HCT116 (cell line): ENCODE data around the gene TAP1. TPM values are rescaled to one million over a fixed set of nuclear protein-coding genes. Genes with fewer than 3 reads are reported as not detected.

Experiments used
- ATAC-seq: fragments of 200-7000 bp; cut with Tn5 transposase; 2 replicates; pipeline ENCODE4 v1.9.1; 2020; ENCODE audit warnings: mild to moderate bottlenecking, moderate library complexity
- BruUV-seq: library from RNA; stranded (reverse); fragments of 400-500 nt; replicated peaks from 2 replicates; lab custom pipeline; 2021; lab: Mats Ljungman, UMichigan
- CTCF ChIA-PET: fragments of 300-600 bp; sonication (Branson Sonifier 250); formaldehyde crosslinking; loops from one replicate; lab custom pipeline; 2021; ENCODE audit warnings: antibody characterized with exemption; lab: Charles Lee
- POLR2A ChIA-PET: fragments of 300-600, 350-600 bp; sonication (Branson Sonifier 250); formaldehyde crosslinking; loops from one replicate; lab custom pipeline; 2021; ENCODE audit warnings: antibody characterized with exemption; lab: Charles Lee
- RAD21 ChIA-PET, 2 experiments: fragments of 300-600 bp; sonication (Branson Sonifier 250); formaldehyde crosslinking; loops; one replicate each; lab custom pipeline; 2023; ENCODE audit warnings: low total read pairs in 2 of 2; ENCODE audit not compliant: uncharacterized antibody in 2 of 2, unreplicated experiment in 2 of 2, low non-redundant PET in 1 of 2; lab: Charles Lee
- DNase-seq: peaks from one replicate; pipeline ENCODE4 v3.0.0-alpha.2; 2010; ENCODE audit warnings: low read depth, low spot score
- H2AFZ ChIP-seq: fragments of 200-600 bp; shearing (Covaris generic), sonication (generic); 2 replicates; pipeline ENCODE4 v1.6.1; 2017; ENCODE audit warnings: low read depth, mixed run types, mixed read lengths, antibody characterized with exemption, low read length; ENCODE audit not compliant: poor library complexity, severe bottlenecking
- H3K27ac ChIP-seq: 2 replicates; pipeline ENCODE4 v1.5.1; 2012; ENCODE audit warnings: low read depth, low read length
- H3K27me3 ChIP-seq: fragments of 200-600 bp; sonication (generic); 2 replicates; pipeline ENCODE4 v1.6.1; 2016; ENCODE audit warnings: mixed run types, low read length, mixed read lengths; ENCODE audit not compliant: insufficient read depth
- H3K36me3 ChIP-seq, 2 experiments: fragments of 200-500 bp in 1 of 2; fragments of 200-600 bp in 1 of 2; sonication (Bioruptor generic) in 1 of 2; sonication (generic) in 1 of 2; 2 replicates each; pipeline versions ENCODE4 v1.5.1 to v1.6.1; 2014 to 2016; ENCODE audit warnings: low read length in 2 of 2, inconsistent platforms in 1 of 2, mixed read lengths in 1 of 2, mixed run types in 1 of 2; ENCODE audit not compliant: insufficient read depth in 2 of 2, control insufficient read depth in 1 of 2
- H3K4me1 ChIP-seq, 2 experiments: fragments of 200-600 bp in 1 of 2; sonication (generic) in 1 of 2; 2 replicates each; pipeline versions ENCODE4 v1.5.1 to v1.6.1; 2012 to 2017; ENCODE audit warnings: low read length in 2 of 2, inconsistent platforms in 1 of 2, mild to moderate bottlenecking in 1 of 2, mixed read lengths in 1 of 2, mixed run types in 1 of 2, moderate library complexity in 1 of 2; ENCODE audit not compliant: insufficient read depth in 2 of 2, control insufficient read depth in 1 of 2
- H3K4me2 ChIP-seq: fragments of 200-600 bp; sonication (generic); 2 replicates; pipeline ENCODE4 v1.6.1; 2017; ENCODE audit warnings: mixed run types, low read length, mixed read lengths
- H3K4me3 ChIP-seq, 2 experiments: fragments of 200-600 bp in 1 of 2; sonication (generic) in 1 of 2; replicated peaks in 1 of 2; 2 replicates each; pipeline ENCODE4 v1.5.1; 2011 to 2016; ENCODE audit warnings: low read length in 2 of 2, control low read depth in 1 of 2, low read depth in 1 of 2, mild to moderate bottlenecking in 1 of 2, mixed read lengths in 1 of 2, mixed run types in 1 of 2
- H3K79me2 ChIP-seq: fragments of 200-600 bp; sonication (generic); 2 replicates; pipeline ENCODE4 v1.6.1; 2017; ENCODE audit warnings: mild to moderate bottlenecking, mixed run types, low read length, moderate library complexity, mixed read lengths; ENCODE audit not compliant: insufficient read depth
- H3K9ac ChIP-seq: fragments of 200-600 bp; sonication (generic); 2 replicates; pipeline ENCODE4 v1.6.1; 2016; ENCODE audit warnings: low read length, mixed read lengths
- H3K9me2 ChIP-seq: fragments of 200-600 bp; sonication (generic), shearing (Covaris generic); 2 replicates; pipeline ENCODE4 v1.6.1; 2017; ENCODE audit warnings: mixed run types, mild to moderate bottlenecking, moderate library complexity; ENCODE audit not compliant: insufficient read depth
- H3K9me3 ChIP-seq, 2 experiments: fragments of 200-500 bp in 1 of 2; fragments of 200-600 bp in 1 of 2; sonication (Bioruptor generic) in 1 of 2; sonication (generic) in 1 of 2; 2 replicates each; pipeline ENCODE4 v1.6.1; 2014 to 2017; ENCODE audit warnings: low read length in 2 of 2, mixed read lengths in 2 of 2, inconsistent platforms in 1 of 2, low read depth in 1 of 2, mild to moderate bottlenecking in 1 of 2, mixed run types in 1 of 2, moderate library complexity in 1 of 2; ENCODE audit not compliant: control insufficient read depth in 1 of 2, insufficient read depth in 1 of 2
- H4K20me1 ChIP-seq: fragments of 200-600 bp; sonication (generic), shearing (Covaris generic); 2 replicates; pipeline ENCODE4 v1.6.1; 2017; ENCODE audit warnings: mixed run types, mild to moderate bottlenecking, moderate library complexity; ENCODE audit not compliant: insufficient read depth
- CBX3 ChIP-seq: IDR thresholded peaks from 2 replicates; pipeline ENCODE4 v1.6.1; 2012; ENCODE audit warnings: low read depth
- CEBPB ChIP-seq: IDR thresholded peaks from 2 replicates; pipeline ENCODE4 v1.6.1; 2012; ENCODE audit warnings: low read depth
- ELF1 ChIP-seq: IDR thresholded peaks from 2 replicates; pipeline ENCODE4 v1.6.1; 2012; ENCODE audit warnings: low read depth, borderline replicate concordance
- EZH2 ChIP-seq: fragments of 200-600 bp; sonication (generic); IDR thresholded peaks from 2 replicates; pipeline ENCODE4 v1.6.1; 2017; ENCODE audit warnings: antibody characterized with exemption, mixed run types
- EZH2phosphoT487 ChIP-seq: fragments of 200-600 bp; IDR thresholded peaks from 2 replicates; pipeline ENCODE4 v1.6.1; 2018; ENCODE audit warnings: antibody characterized with exemption, borderline replicate concordance
- FOSL1 ChIP-seq: IDR thresholded peaks from 2 replicates; pipeline ENCODE4 v1.6.1; 2012; ENCODE audit warnings: low read depth
- POLR2AphosphoS5 ChIP-seq: IDR thresholded peaks from 2 replicates; pipeline ENCODE4 v1.6.1; 2011; ENCODE audit warnings: mild to moderate bottlenecking, low read depth, low read length, moderate library complexity
- RAD21 ChIP-seq: IDR thresholded peaks from 2 replicates; pipeline ENCODE4 v1.6.1; 2012; ENCODE audit warnings: low read depth, mild to moderate bottlenecking
- SP1 ChIP-seq: IDR thresholded peaks from 2 replicates; pipeline ENCODE4 v1.6.1; 2012; ENCODE audit warnings: low read depth
- TCF7L2 ChIP-seq: IDR thresholded peaks from 2 replicates; pipeline ENCODE4 v1.7.0; 2011; ENCODE audit warnings: borderline replicate concordance, inconsistent platforms; ENCODE audit not compliant: insufficient read depth, insufficient read length; ENCODE audit errors: extremely low read depth
- YY1 ChIP-seq: IDR thresholded peaks from 2 replicates; pipeline ENCODE4 v1.6.1; 2011; ENCODE audit warnings: low read length, low read depth, moderate library complexity, mild to moderate bottlenecking; ENCODE audit not compliant: insufficient replicate concordance; ENCODE audit errors: extremely low read depth
- ZNF274 ChIP-seq: fragments of 200-500 bp; sonication (Bioruptor generic); IDR thresholded peaks from 2 replicates; pipeline ENCODE4 v1.6.1; 2014; ENCODE audit warnings: mild to moderate bottlenecking, low read depth, low read length, inconsistent platforms
- intact Hi-C: fragments of 100-400 bp; cut with micrococcal nuclease; formaldehyde crosslinking; loops from 2 replicates; pipeline ENCODE4 v1.10.0; 2022
- total RNA-seq: library from RNA; stranded (reverse); gene quantifications from one replicate; pipeline ENCODE4 v1.2.1, GENCODE V29; 2021; ENCODE audit not compliant: unreplicated experiment
- TF ChIP-seq, protein P1 (sequence below): IDR thresholded peaks from 2 replicates; pipeline ENCODE4 v1.6.1; 2012

TAP1 gene
- total RNA-seq, 1 experiment from 2014 or later: 32.2 TPM

DNA sequence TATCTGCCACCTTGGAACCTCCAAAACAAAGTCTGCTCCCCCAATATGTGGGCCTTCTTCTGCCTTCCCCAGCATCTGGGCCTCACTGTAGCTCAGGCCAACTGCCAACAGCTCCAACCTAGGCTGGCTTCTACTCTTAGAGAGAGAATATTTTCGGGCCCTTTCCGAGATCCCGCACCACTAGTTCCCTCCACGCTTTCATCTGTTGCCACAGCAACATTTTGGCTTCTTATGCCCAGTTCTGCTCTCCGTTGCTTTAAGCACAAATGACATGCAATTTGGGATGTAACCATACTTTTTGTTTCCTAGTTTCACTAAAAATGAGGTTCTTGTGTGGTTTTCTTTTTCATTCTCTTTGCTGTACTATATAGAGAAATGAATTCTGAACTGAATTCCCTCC, 34.1 kb upstream of the TAP1 start:
- CTCF ChIA-PET: interaction anchor here (1.0 to 1.4 kb wide), 3 partner anchors 46 to 97 kb away, joined by 3 to 4 read pairs (median 3); no protein-coding TSS in a partner anchor
- DNase-seq: no peak
- POLR2A ChIA-PET: no interaction called here
- Histone ChIP-seq H3K36me3 (no peaks in the 10 kb centered on the region), H2AFZ (no peak overlapping the region), H3K9me3 (no peaks in the 10 kb centered on the region), H3K4me2 (no peak overlapping the region), H3K9me2 (no peaks in the 10 kb centered on the region), H3K79me2 (no peaks in the 10 kb centered on the region), H3K4me1 (peaks cover 0 to 7% of the 10 kb centered on the region in 2 experiments; a peak in 2 of 4 replicates), H3K27ac (no peak overlapping the region), H4K20me1 (no peaks in the 10 kb centered on the region), H3K4me3 (no peak overlapping the region), H3K27me3 (no peaks in the 10 kb centered on the region), H3K9ac (no peak overlapping the region)
- TF ChIP-seq POLR2AphosphoS5 (no peak), SP1 (no peak)
- BruUV-seq: no TSS peak
- no peak for ATAC-seq
- intact Hi-C loops: loop anchor here (5.0 kb wide), 2 partner anchors 45 to 80 kb away; partner anchors contain the start of gene BRD2
- RAD21 ChIA-PET: no interaction called here

DNA sequence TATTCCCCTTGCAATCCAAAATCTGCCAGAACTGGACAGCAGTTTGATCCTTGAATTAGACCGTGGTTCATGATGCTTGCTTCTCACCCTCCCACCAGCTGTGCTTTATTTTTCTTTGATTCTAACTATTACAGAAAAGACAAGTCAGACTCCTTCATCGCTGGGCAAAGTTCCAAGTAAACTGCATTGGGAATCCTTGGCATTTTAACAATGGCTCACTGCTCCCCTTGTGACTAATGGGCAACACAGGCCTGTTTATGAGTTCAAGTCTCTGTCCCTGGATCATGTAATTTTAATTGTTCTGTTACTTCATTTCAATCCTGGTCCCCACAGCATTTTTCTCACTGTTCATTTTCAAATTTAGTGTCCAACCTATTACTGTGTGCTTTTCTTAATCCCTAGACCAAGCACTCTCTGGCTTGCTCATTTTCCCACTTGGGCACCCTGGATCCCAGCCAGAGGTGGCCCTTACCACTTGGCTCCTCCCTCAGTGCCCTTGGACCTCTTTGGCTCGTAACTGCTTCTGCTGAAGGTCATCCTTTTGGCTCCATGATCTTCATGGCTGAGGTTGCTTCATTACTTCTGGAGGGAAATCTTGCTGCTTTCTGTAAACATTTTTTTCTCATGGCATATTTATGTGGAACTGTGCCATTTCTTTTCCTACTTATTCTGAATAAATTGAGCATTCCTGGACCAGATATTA, 33.3 kb upstream of the TAP1 start:
- H3K4me1 ChIP-seq: peaks cover 0 to 7% of the 10 kb centered on the region in 2 experiments; a peak in 2 of 4 replicates
- no peak overlapping the region for H3K4me3 ChIP-seq
- ChIA-PET CTCF (interaction anchor here (0.9 to 2.1 kb wide), 8 partner anchors 47 to 100 kb away, joined by 3 to 39 read pairs (median 4); partner anchors contain the start of genes HLA-DMA and TAP2), RAD21 (interaction anchor here (1.0 to 1.7 kb wide), 3 partner anchors 47 to 98 kb away, joined by 3 to 8 read pairs (median 4); no protein-coding TSS in a partner anchor), POLR2A (interaction anchor here (1.4 to 1.6 kb wide), 2 partner anchors 84 to 98 kb away, joined by 6 to 19 read pairs; no protein-coding TSS in a partner anchor)
- TF ChIP-seq RAD21: no peak
- no peak for TF ChIP-seq CBX3
- TF ChIP-seq, protein P1, sequence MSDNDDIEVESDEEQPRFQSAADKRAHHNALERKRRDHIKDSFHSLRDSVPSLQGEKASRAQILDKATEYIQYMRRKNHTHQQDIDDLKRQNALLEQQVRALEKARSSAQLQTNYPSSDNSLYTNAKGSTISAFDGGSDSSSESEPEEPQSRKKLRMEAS: no peak
- no peak for TF ChIP-seq EZH2phosphoT487
- no peak for TF ChIP-seq FOSL1
- TF ChIP-seq EZH2: no peak
- no peak for TF ChIP-seq YY1
- no peak for TF ChIP-seq SP1
- no peak for TF ChIP-seq ELF1
- no peak for TF ChIP-seq ZNF274
- no peak for TF ChIP-seq TCF7L2
- no peak for TF ChIP-seq CEBPB
- no peaks in the 10 kb centered on the region for H3K9me2 ChIP-seq
- no peaks in the 10 kb centered on the region for H3K9me3 ChIP-seq
- H3K4me2 ChIP-seq: peak overlapping the region; percentile 19; the same call in 1 of the 2 replicates
- intact Hi-C loops: loop anchor here (5.0 kb wide), 2 partner anchors 45 to 80 kb away; partner anchors contain the start of gene BRD2
- BruUV-seq: no TSS peak
- ATAC-seq (no peak), DNase-seq (no peak)
- no peaks in the 10 kb centered on the region for H4K20me1 ChIP-seq
- H3K36me3 ChIP-seq: no peaks in the 10 kb centered on the region
- H3K9ac ChIP-seq: no peak overlapping the region
- H3K27me3 ChIP-seq: no peaks in the 10 kb centered on the region
- no peaks in the 10 kb centered on the region for H3K79me2 ChIP-seq
- no peak overlapping the region for H3K27ac ChIP-seq
- H2AFZ ChIP-seq: no peak overlapping the region
